CD4-positive, alpha-beta T cell treated with Interleukin-4 for 1 hour (primary cell): ENCODE measurements around the gene CCDC14.
"Not testable (repeated sequence)": the region's sequence is repeated elsewhere in the genome, so short reads cannot be mapped to it uniquely, and the experiment has no call there.

Experiments
- DNase-seq, 2 donors: peaks; one replicate each; pipeline ENCODE4 v3.0.0-alpha.2; 2020 to 2022

CCDC14 gene

GRCh38 chr3:123899300-123899865 lies 61.6 kb downstream of the CCDC14 start:
- no peak for DNase-seq

- no peak for DNase-seq
These were observed 68.0 kb downstream of the CCDC14 start for GRCh38 chr3:123893012-123893411.

GRCh38 chr3:123892195-123892594 lies 68.8 kb downstream of the CCDC14 start:
- DNase-seq: no peak

- not testable (repeated sequence) for DNase-seq
These were observed 70.0 kb downstream of the CCDC14 start for GRCh38 chr3:123890991-123891390.

- DNase-seq: not testable (repeated sequence)
These were observed 70.9 kb downstream of the CCDC14 start for GRCh38 chr3:123890162-123890561.

GRCh38 chr3:123884993-123885392 lies 76.0 kb downstream of the CCDC14 start:
- DNase-seq: no peak

GRCh38 chr3:123884203-123884831 lies 76.7 kb downstream of the CCDC14 start, which contains the start of gene MYLK:
Gene MYLK, minus strand, starts transcription at chr3:123884332. Its CDS starts 90,491 bp downstream, at chr3:123793841.
- peak; percentile 24 to 37 for DNase-seq

- DNase-seq: no peak
These were observed 77.3 kb downstream of the CCDC14 start for GRCh38 chr3:123883701-123884202.

- DNase-seq: no peak
These were observed 77.9 kb downstream of the CCDC14 start for GRCh38 chr3:123883111-123883510.

GRCh38 chr3:123881771-123882170 lies 79.3 kb downstream of the CCDC14 start:
- DNase-seq: no peak

- no peak for DNase-seq
These were observed 79.9 kb downstream of the CCDC14 start for GRCh38 chr3:123880998-123881561.

GRCh38 chr3:123878807-123879206 lies 82.2 kb downstream of the CCDC14 start:
- no peak for DNase-seq

GRCh38 chr3:123877965-123878364 lies 83.1 kb downstream of the CCDC14 start:
- no peak for DNase-seq

GRCh38 chr3:123877466-123877865 lies 83.6 kb downstream of the CCDC14 start:
- DNase-seq: no peak

- DNase-seq: no peak
These were observed 84.2 kb downstream of the CCDC14 start for GRCh38 chr3:123876858-123877257.

GRCh38 chr3:123872621-123873020 lies 88.4 kb downstream of the CCDC14 start:
- DNase-seq: no peak

- no peak for DNase-seq
These were observed 89.1 kb downstream of the CCDC14 start for GRCh38 chr3:123871946-123872345.

- DNase-seq: no peak
These were observed 91.0 kb downstream of the CCDC14 start for GRCh38 chr3:123870033-123870432.

GRCh38 chr3:123869165-123869564 lies 91.9 kb downstream of the CCDC14 start:
- DNase-seq: no peak

- no peak for DNase-seq
These were observed 96.3 kb downstream of the CCDC14 start for GRCh38 chr3:123864706-123865105.
